H9 (cell line): ENCODE results near the gene PMM2. TPM values are rescaled to one million over a fixed set of nuclear protein-coding genes. Genes with fewer than 3 reads are reported as not detected.
A peak's percentile ranks its signal among the peaks of the same experiment; 100 is the strongest.

Source experiments
- DNase-seq: peaks from one replicate; pipeline ENCODE4 v3.0.0-alpha.2; 2017
- H2AFZ ChIP-seq: one replicate; pipeline ENCODE4 v1.6.1; 2013; ENCODE audit warnings: mild to moderate bottlenecking, low read length, control low read depth, moderate library complexity
- H2AK5ac ChIP-seq: 2 replicates; pipeline ENCODE4 v1.6.1; 2013; ENCODE audit warnings: low read length, control low read depth, mixed read lengths; ENCODE audit not compliant: insufficient read length
- H2BK120ac ChIP-seq: one replicate; pipeline ENCODE4 v1.6.1; 2013; ENCODE audit warnings: low read depth, mild to moderate bottlenecking, low read length, control low read depth, inconsistent platforms; ENCODE audit not compliant: poor library complexity, severe bottlenecking
- H2BK12ac ChIP-seq: 2 replicates; pipeline ENCODE4 v1.6.1; 2013; ENCODE audit warnings: low read length, control low read depth, mixed read lengths, low read depth; ENCODE audit not compliant: insufficient read length
- H2BK15ac ChIP-seq: 2 replicates; pipeline ENCODE4 v1.6.1; 2013; ENCODE audit warnings: low read depth, low read length, control low read depth
- H2BK20ac ChIP-seq: one replicate; pipeline ENCODE4 v1.6.1; 2013; ENCODE audit warnings: low read depth, mild to moderate bottlenecking, low read length, control low read depth, inconsistent platforms; ENCODE audit not compliant: poor library complexity, severe bottlenecking
- H2BK5ac ChIP-seq: 2 replicates; pipeline ENCODE4 v1.6.1; 2013; ENCODE audit warnings: low read length, control low read depth, mixed read lengths; ENCODE audit not compliant: insufficient read length
- H3K14ac ChIP-seq: 2 replicates; pipeline ENCODE4 v1.6.1; 2013; ENCODE audit warnings: low read length, control low read depth; ENCODE audit not compliant: insufficient read depth
- H3K18ac ChIP-seq: 2 replicates; pipeline ENCODE4 v1.6.1; 2013; ENCODE audit warnings: low read depth, mild to moderate bottlenecking, mixed read lengths, low read length, control low read depth; ENCODE audit not compliant: insufficient read length
- H3K23ac ChIP-seq: 2 replicates; pipeline ENCODE4 v1.6.1; 2013; ENCODE audit warnings: low read length, control low read depth, mixed read lengths, low read depth; ENCODE audit not compliant: insufficient read length
- H3K23me2 ChIP-seq: 2 replicates; pipeline ENCODE4 v1.6.1; 2013; ENCODE audit warnings: low read depth, mild to moderate bottlenecking, mixed read lengths, low read length, control low read depth; ENCODE audit not compliant: insufficient read length, poor library complexity, severe bottlenecking
- H3K27ac ChIP-seq: 2 replicates; pipeline ENCODE4 v1.5.1; 2013; ENCODE audit warnings: low read length, control low read depth, mixed read lengths, low read depth; ENCODE audit not compliant: insufficient read length
- H3K27me3 ChIP-seq: 2 replicates; pipeline ENCODE4 v1.6.1; 2013; ENCODE audit warnings: low read length, control low read depth, inconsistent platforms; ENCODE audit not compliant: insufficient read depth
- H3K4ac ChIP-seq: 2 replicates; pipeline ENCODE4 v1.6.1; 2013; ENCODE audit warnings: low read depth, mild to moderate bottlenecking, control low read depth, inconsistent platforms, low read length, moderate library complexity
- H3K4me1 ChIP-seq: 2 replicates; pipeline ENCODE4 v1.6.1; 2013; ENCODE audit warnings: low read length, control low read depth, inconsistent platforms; ENCODE audit not compliant: insufficient read depth
- H3K4me2 ChIP-seq: 2 replicates; pipeline ENCODE4 v1.6.1; 2013; ENCODE audit warnings: low read length, control low read depth, mixed read lengths; ENCODE audit not compliant: insufficient read length, insufficient read depth
- H3K56ac ChIP-seq: 2 replicates; pipeline ENCODE4 v1.6.1; 2013; ENCODE audit warnings: low read depth, mild to moderate bottlenecking, mixed read lengths, low read length, control low read depth; ENCODE audit not compliant: insufficient read length
- H3K79me1 ChIP-seq: 2 replicates; pipeline ENCODE4 v1.6.1; 2013; ENCODE audit warnings: low read depth, mild to moderate bottlenecking, moderate library complexity, low read length, control low read depth, inconsistent platforms; ENCODE audit not compliant: insufficient read depth, poor library complexity, severe bottlenecking
- H3K79me2 ChIP-seq: 2 replicates; pipeline ENCODE4 v1.6.1; 2013; ENCODE audit warnings: low read length, control low read depth, inconsistent platforms; ENCODE audit not compliant: insufficient read depth
- H3K9ac ChIP-seq: 2 replicates; pipeline ENCODE4 v1.6.1; 2013; ENCODE audit warnings: low read length, control low read depth, mixed read lengths; ENCODE audit not compliant: insufficient read length; ENCODE audit errors: extremely low read depth
- H3K9me3 ChIP-seq: one replicate; pipeline ENCODE4 v1.6.1; 2013; ENCODE audit warnings: low read depth, low read length, inconsistent platforms; ENCODE audit not compliant: control insufficient read depth
- H3T11ph ChIP-seq: one replicate; pipeline ENCODE4 v1.6.1; 2013; ENCODE audit warnings: mild to moderate bottlenecking, low read length, control low read depth, inconsistent platforms
- H4K20me1 ChIP-seq: one replicate; pipeline ENCODE4 v1.6.1; 2013; ENCODE audit not compliant: control insufficient read depth, insufficient read length, insufficient read depth
- H4K5ac ChIP-seq: 2 replicates; pipeline ENCODE4 v1.6.1; 2013; ENCODE audit warnings: low read depth, mild to moderate bottlenecking, mixed read lengths, low read length, control low read depth; ENCODE audit not compliant: insufficient read length
- H4K8ac ChIP-seq: replicated peaks from 2 replicates; pipeline ENCODE4 v1.6.1; 2013; ENCODE audit warnings: low read length, control low read depth, mixed read lengths, low read depth; ENCODE audit not compliant: insufficient read length
- H4K91ac ChIP-seq: 2 replicates; pipeline ENCODE4 v1.6.1; 2013; ENCODE audit warnings: low read depth, mild to moderate bottlenecking, moderate library complexity, mixed read lengths, low read length, control low read depth; ENCODE audit not compliant: insufficient read length
- H3K27ac Mint-ChIP-seq, 3 experiments: 2 replicates in 2 of 3; 3 replicates in 1 of 3; pipeline ENCODE4 v1.8.0; 2020 to 2021; ENCODE audit warnings: mixed read lengths in 3 of 3, mild to moderate bottlenecking in 1 of 3, moderate library complexity in 1 of 3
- H3K27me3 Mint-ChIP-seq: 2 replicates; pipeline ENCODE4 v1.8.0; 2021; ENCODE audit warnings: low read depth, mild to moderate bottlenecking, moderate library complexity, mixed read lengths
- H3K36me3 Mint-ChIP-seq, 3 experiments: 2 replicates in 2 of 3; 3 replicates in 1 of 3; pipeline ENCODE4 v1.8.0; 2020 to 2021; ENCODE audit warnings: low read depth in 3 of 3, mixed read lengths in 3 of 3; ENCODE audit not compliant: insufficient read depth in 1 of 3
- H3K4me1 Mint-ChIP-seq, 2 experiments: 2 replicates each; pipeline ENCODE4 v1.8.0; 2020; ENCODE audit warnings: mixed read lengths in 2 of 2
- H3K4me3 Mint-ChIP-seq, 2 experiments: 2 replicates in 1 of 2; 3 replicates in 1 of 2; pipeline ENCODE4 v1.8.0; 2020 to 2021; ENCODE audit warnings: mild to moderate bottlenecking in 2 of 2, mixed read lengths in 2 of 2, moderate library complexity in 1 of 2
- H3K9me3 Mint-ChIP-seq, 2 experiments: 2 replicates in 1 of 2; 3 replicates in 1 of 2; pipeline ENCODE4 v1.8.0; 2020; ENCODE audit warnings: mild to moderate bottlenecking in 2 of 2, mixed read lengths in 2 of 2, moderate library complexity in 1 of 2
- WGBS: extraction: QIAGEN DNeasy Blood & Tissue Kit; methylation state at CpG from one replicate; pipeline ENCODE4 v1.1.7; 2013; ENCODE audit warnings: missing lambda C conversion rate, low lambda C conversion rate, mixed read lengths; ENCODE audit not compliant: insufficient read length; ENCODE audit errors: extremely low coverage; 5-methylcytosine and 5-hydroxymethylcytosine counted together
- total RNA-seq: library from RNA; stranded (reverse); gene quantifications from 2 replicates; pipeline ENCODE4 v1.2.1, GENCODE V29; 2021
- TF ChIP-seq, protein P1 (sequence below): fragments of 200-600 bp; sonication (generic); conservative IDR thresholded peaks from 3 replicates; pipeline ENCODE4 v1.8.0; 2021; ENCODE audit warnings: antibody characterized with exemption, mild to moderate bottlenecking

PMM2 gene
- total RNA-seq, 1 experiment from 2014 or later: 82.7 TPM

DNA sequence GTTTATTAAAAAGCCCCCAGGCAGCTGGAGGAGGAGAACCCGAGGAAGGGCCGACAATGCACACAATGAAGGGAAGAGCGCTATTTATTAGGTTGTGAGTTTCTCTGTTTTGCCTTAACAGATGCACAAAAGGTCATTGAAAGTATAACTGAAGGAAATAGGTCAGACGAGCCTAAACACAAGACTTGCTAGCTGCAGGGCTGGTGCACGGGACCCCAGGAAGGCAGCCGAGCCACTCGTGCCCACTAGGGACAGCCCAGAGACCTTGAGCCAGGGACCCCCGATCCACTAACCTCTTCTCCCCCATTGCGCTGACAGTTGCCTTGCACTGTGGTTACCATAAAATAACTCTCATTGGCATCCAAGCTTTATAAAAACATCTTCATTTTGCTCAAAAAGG, 95.8 kb downstream of the PMM2 start:
- no peak for DNase-seq
- Histone ChIP-seq H3K23ac (no peak overlapping the region), H3K4me1 (no peaks in the 10 kb centered on the region), H4K91ac (no peak overlapping the region), H3K14ac (no peak overlapping the region), H3T11ph (no peak overlapping the region), H3K4me2 (no peak overlapping the region), H2AK5ac (no peak overlapping the region), H2BK15ac (no peak overlapping the region), H3K4ac (no peak overlapping the region), H3K27me3 (no peaks in the 10 kb centered on the region), H4K8ac (no peak overlapping the region), H3K18ac (no peak overlapping the region), H3K27ac (no peak overlapping the region), H3K56ac (no peak overlapping the region), H3K23me2 (no peaks in the 10 kb centered on the region), H4K20me1 (no peaks in the 10 kb centered on the region), H2BK20ac (no peak overlapping the region), H2BK120ac (no peak overlapping the region), H3K9ac (no peak overlapping the region), H2BK5ac (no peak overlapping the region), H2AFZ (no peak overlapping the region), H2BK12ac (no peak overlapping the region), H4K5ac (no peak overlapping the region), H3K79me2 (no peaks in the 10 kb centered on the region), H3K9me3 (no peaks in the 10 kb centered on the region), H3K79me1 (no peaks in the 10 kb centered on the region)
- peak overlapping the region in 1 of 3 experiments; percentile 29; a peak in 1 of 7 replicates for H3K27ac Mint-ChIP-seq
- TF ChIP-seq, protein P1, sequence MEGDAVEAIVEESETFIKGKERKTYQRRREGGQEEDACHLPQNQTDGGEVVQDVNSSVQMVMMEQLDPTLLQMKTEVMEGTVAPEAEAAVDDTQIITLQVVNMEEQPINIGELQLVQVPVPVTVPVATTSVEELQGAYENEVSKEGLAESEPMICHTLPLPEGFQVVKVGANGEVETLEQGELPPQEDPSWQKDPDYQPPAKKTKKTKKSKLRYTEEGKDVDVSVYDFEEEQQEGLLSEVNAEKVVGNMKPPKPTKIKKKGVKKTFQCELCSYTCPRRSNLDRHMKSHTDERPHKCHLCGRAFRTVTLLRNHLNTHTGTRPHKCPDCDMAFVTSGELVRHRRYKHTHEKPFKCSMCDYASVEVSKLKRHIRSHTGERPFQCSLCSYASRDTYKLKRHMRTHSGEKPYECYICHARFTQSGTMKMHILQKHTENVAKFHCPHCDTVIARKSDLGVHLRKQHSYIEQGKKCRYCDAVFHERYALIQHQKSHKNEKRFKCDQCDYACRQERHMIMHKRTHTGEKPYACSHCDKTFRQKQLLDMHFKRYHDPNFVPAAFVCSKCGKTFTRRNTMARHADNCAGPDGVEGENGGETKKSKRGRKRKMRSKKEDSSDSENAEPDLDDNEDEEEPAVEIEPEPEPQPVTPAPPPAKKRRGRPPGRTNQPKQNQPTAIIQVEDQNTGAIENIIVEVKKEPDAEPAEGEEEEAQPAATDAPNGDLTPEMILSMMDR: no peak
- H3K36me3 Mint-ChIP-seq: peaks cover 62 to 85% (median 84%) of the 10 kb centered on the region in 3 experiments; a peak in 6 of 7 replicates
- no peaks in the 10 kb centered on the region; a peak in 1 of 4 replicates for H3K4me1 Mint-ChIP-seq
- WGBS: no CpG with 5 or more reads among the region's 9 CpGs
- H3K27me3 Mint-ChIP-seq: peaks cover 1% of the 10 kb centered on the region; the same call in 1 of the 2 replicates
- H3K9me3 Mint-ChIP-seq: no peaks in the 10 kb centered on the region
- no peak overlapping the region for H3K4me3 Mint-ChIP-seq
